Endodermal cell (in vitro differentiated cells): ENCODE measurements around the gene TREX2. TPM values are rescaled to one million over a fixed set of nuclear protein-coding genes. Genes with fewer than 3 reads are reported as not detected.

Experiments used
- DNase-seq: peaks from one replicate; pipeline ENCODE4 v3.0.0-alpha.2; 2017
- H3K27ac ChIP-seq: 2 replicates; pipeline ENCODE4 v1.5.1; 2013; ENCODE audit warnings: mild to moderate bottlenecking, low read depth, low read length, moderate library complexity
- H3K27me3 ChIP-seq: 2 replicates; pipeline ENCODE4 v1.6.1; 2013; ENCODE audit warnings: mild to moderate bottlenecking, low read length, moderate library complexity; ENCODE audit not compliant: insufficient read depth, control insufficient read depth, poor library complexity, severe bottlenecking
- H3K36me3 ChIP-seq: 2 replicates; pipeline ENCODE4 v1.7.0; 2013; ENCODE audit warnings: mild to moderate bottlenecking, low read length, moderate library complexity; ENCODE audit not compliant: control insufficient read depth, insufficient read depth
- H3K4me1 ChIP-seq: one replicate; pipeline ENCODE4 v1.7.0; 2013; ENCODE audit warnings: low read length; ENCODE audit not compliant: control insufficient read depth, insufficient read depth
- H3K4me3 ChIP-seq: 2 replicates; pipeline ENCODE4 v1.5.1; 2013; ENCODE audit warnings: mild to moderate bottlenecking, low read length, moderate library complexity
- H3K9ac ChIP-seq: 2 replicates; pipeline ENCODE4 v1.6.1; 2013; ENCODE audit warnings: mild to moderate bottlenecking, low read length, moderate library complexity; ENCODE audit not compliant: poor library complexity, severe bottlenecking; ENCODE audit errors: extremely low read depth
- H3K9me3 ChIP-seq: 2 replicates; pipeline ENCODE4 v1.6.1; 2013; ENCODE audit warnings: mild to moderate bottlenecking, low read length, moderate library complexity; ENCODE audit not compliant: control insufficient read depth
- H3K27ac Mint-ChIP-seq: 2 replicates; pipeline ENCODE4 v1.8.0; 2020; ENCODE audit warnings: mixed read lengths
- H3K27me3 Mint-ChIP-seq: 2 replicates; pipeline ENCODE4 v1.8.0; 2021; ENCODE audit warnings: mild to moderate bottlenecking, mixed read lengths; ENCODE audit not compliant: insufficient read depth
- H3K36me3 Mint-ChIP-seq: 2 replicates; pipeline ENCODE4 v1.8.0; 2020; ENCODE audit warnings: low read depth, mixed read lengths
- H3K4me1 Mint-ChIP-seq: 2 replicates; pipeline ENCODE4 v1.8.0; 2020; ENCODE audit warnings: mixed read lengths
- H3K4me3 Mint-ChIP-seq: 2 replicates; pipeline ENCODE4 v1.8.0; 2020; ENCODE audit warnings: mild to moderate bottlenecking, moderate library complexity, mixed read lengths
- H3K9me3 Mint-ChIP-seq: 2 replicates; pipeline ENCODE4 v1.8.0; 2020; ENCODE audit warnings: mild to moderate bottlenecking, mixed read lengths
- WGBS, 2 experiments: methylation state at CpG; one replicate each; pipeline versions ENCODE4 v1.1.5 to v1.1.7; 2013; ENCODE audit warnings: missing lambda C conversion rate in 2 of 2, mixed read lengths in 1 of 2; ENCODE audit not compliant: insufficient coverage in 1 of 2, insufficient read length in 1 of 2; 5-methylcytosine and 5-hydroxymethylcytosine counted together
- long read RNA-seq, 4 experiments: library from polyadenylated mRNA in 2 of 4; library from RNA in 1 of 4; library from capped mRNA in 1 of 4; stranded (forward) in 3 of 4; unstranded in 1 of 4; transcript quantifications; one replicate each; pipeline ENCODE4 v2.0.0, GENCODE V29; 2020 to 2021; ENCODE audit warnings: inconsistent platforms in 1 of 4
- polyA plus RNA-seq, 2 experiments: library from polyadenylated mRNA; stranded (reverse); fragments of 50-300 nt; gene quantifications; one replicate each; pipeline ENCODE4 v1.2.3, GENCODE V29; 2013
- total RNA-seq, 2 donors: library from RNA; stranded (reverse); fragmentation: NEBNext Ultra II Directional in 1 of 2; extraction: Animal tissue kit (Norgen Biotek cat#: 25700) in 1 of 2; gene quantifications; 2 replicates in 1 of 2; 3 replicates in 1 of 2; pipeline ENCODE4 v1.2.1, GENCODE V29; 2021
- TF ChIP-seq, protein P1 (sequence below): fragments of 200-600 bp; sonication (generic); conservative IDR thresholded peaks from 2 replicates; pipeline ENCODE4 v1.5.0; 2021; ENCODE audit warnings: antibody characterized with exemption, mild to moderate bottlenecking

Gene TREX2, protein sequence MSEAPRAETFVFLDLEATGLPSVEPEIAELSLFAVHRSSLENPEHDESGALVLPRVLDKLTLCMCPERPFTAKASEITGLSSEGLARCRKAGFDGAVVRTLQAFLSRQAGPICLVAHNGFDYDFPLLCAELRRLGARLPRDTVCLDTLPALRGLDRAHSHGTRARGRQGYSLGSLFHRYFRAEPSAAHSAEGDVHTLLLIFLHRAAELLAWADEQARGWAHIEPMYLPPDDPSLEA
- under 1 TPM; 0.35 to 0.70 TPM for total RNA-seq
- polyA plus RNA-seq (2013, experiment 1 of 2), result not detected
- not detected for polyA plus RNA-seq (2013, experiment 2 of 2)
- long read RNA-seq, experiment 1, partial matches to known transcripts, result 1 of 3 reads
- long read RNA-seq, experiment 1, other reads (novel, unspliced or antisense), result 2 of 3 reads
- long read RNA-seq, experiment 2, partial matches to known transcripts, result 4 of 5 reads
- long read RNA-seq, experiment 2, other reads (novel, unspliced or antisense), result 1 of 5 reads
- long read RNA-seq, experiment 3, partial matches to known transcripts, result 15 of 20 reads
- long read RNA-seq, experiment 3, other reads (novel, unspliced or antisense), result 5 of 20 reads
- long read RNA-seq, experiment 4, partial matches to known transcripts, result 2 of 5 reads
- long read RNA-seq, experiment 4, other reads (novel, unspliced or antisense), result 3 of 5 reads

DNA sequence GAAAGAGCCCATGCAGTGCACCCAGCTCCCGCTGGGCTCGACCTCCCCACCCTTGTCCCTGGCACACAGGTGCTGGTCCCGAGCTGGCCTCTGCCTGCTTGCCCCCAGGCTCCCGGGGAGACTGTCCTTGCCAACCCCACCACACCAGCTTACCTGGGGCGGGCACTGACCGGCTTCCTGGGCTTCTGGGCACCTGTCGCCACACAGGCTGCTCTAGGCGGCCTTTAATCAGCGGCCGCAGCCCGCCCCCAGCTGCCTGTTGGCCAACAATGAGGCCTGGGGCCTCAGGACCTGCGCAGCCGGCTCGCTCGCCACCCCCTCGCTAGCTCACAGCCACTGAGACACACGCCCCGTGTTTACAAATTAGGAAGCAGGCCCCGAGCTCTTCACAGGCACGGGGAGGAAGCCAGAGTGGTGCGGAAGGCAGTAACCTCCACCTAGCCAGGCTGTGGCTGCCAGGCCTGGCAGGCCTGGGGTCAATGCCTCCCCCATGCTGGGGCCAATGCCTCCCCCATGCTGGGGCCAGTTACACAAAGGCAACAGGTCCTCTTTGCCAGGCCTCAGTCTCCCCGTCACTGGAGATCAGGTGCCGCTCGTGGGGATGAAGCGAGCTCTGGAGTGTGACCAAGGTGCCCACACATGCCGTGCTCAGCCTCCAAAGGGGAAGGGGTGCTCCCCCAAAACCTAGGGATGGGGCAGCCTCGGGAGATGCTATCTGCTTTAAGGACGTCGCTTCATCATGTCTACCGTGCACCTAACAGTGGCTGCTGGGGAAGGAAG, at the start of gene TREX2:
Gene TREX2 (minus strand): TSS at position 201 of the 780 bp plus-strand sequence. CDS start 626 bp downstream, outside the sequence.
- H3K4me3 Mint-ChIP-seq, result no peak within 1 kb of the TSS
- Histone ChIP-seq H3K4me1 (no peaks in the 10 kb centered on the region), H3K4me3 (no peak within 1 kb of the TSS), H3K27me3 (no peaks in the 10 kb centered on the region), H3K9me3 (no peaks in the 10 kb centered on the region), H3K9ac (no peak within 1 kb of the TSS), H3K36me3 (no peaks in the 10 kb centered on the region), H3K27ac (no peak within 1 kb of the TSS)
- H3K9me3 Mint-ChIP-seq, result peaks cover 55% of the 10 kb centered on the region
- no peak within 1 kb of the TSS for H3K27ac Mint-ChIP-seq
- DNase-seq, result no peak
- H3K36me3 Mint-ChIP-seq, result peaks cover 8% of the 10 kb centered on the region
- H3K27me3 Mint-ChIP-seq, result no peaks in the 10 kb centered on the region
- no peaks in the 10 kb centered on the region for H3K4me1 Mint-ChIP-seq
- TF ChIP-seq, protein P1, sequence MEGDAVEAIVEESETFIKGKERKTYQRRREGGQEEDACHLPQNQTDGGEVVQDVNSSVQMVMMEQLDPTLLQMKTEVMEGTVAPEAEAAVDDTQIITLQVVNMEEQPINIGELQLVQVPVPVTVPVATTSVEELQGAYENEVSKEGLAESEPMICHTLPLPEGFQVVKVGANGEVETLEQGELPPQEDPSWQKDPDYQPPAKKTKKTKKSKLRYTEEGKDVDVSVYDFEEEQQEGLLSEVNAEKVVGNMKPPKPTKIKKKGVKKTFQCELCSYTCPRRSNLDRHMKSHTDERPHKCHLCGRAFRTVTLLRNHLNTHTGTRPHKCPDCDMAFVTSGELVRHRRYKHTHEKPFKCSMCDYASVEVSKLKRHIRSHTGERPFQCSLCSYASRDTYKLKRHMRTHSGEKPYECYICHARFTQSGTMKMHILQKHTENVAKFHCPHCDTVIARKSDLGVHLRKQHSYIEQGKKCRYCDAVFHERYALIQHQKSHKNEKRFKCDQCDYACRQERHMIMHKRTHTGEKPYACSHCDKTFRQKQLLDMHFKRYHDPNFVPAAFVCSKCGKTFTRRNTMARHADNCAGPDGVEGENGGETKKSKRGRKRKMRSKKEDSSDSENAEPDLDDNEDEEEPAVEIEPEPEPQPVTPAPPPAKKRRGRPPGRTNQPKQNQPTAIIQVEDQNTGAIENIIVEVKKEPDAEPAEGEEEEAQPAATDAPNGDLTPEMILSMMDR, result no peak
- WGBS, 2 experiments, result 91 to 100% methylated on average over 13 to 30 of the region's 30 CpGs

DNA sequence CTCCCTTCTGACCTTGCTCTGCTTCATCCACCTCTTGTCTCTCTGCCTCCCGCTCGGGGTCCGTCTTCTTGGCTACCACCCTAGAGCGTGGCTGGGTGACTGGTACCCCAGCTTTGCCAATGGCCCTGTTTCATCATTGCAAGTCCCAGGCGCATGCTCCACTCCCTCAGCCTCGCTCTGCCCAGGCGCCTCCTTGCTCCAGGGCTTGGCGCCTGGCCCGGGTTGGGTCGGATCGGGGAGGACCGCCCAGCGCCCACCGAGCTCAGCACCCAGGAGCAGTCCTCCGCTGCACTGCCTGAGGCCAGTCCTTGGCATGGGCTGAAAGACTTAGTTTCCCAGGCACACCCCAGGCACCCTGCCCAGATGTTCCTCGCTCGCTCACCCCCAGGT, 49.5 kb upstream of the TREX2 start:
- Histone ChIP-seq H3K9me3 (no peaks in the 10 kb centered on the region), H3K27ac (no peak overlapping the region), H3K27me3 (no peaks in the 10 kb centered on the region), H3K36me3 (no peaks in the 10 kb centered on the region), H3K4me1 (no peaks in the 10 kb centered on the region), H3K4me3 (no peak overlapping the region), H3K9ac (no peak overlapping the region)
- no peak overlapping the region for H3K27ac Mint-ChIP-seq
- TF ChIP-seq, protein P1, result no peak
- DNase-seq, result no peak
- no peaks in the 10 kb centered on the region for H3K4me1 Mint-ChIP-seq
- 82% methylated on average over 17 of the region's 17 CpGs; no CpG with 5 or more reads in 1 of the 2 experiments for WGBS, 2 experiments
- H3K9me3 Mint-ChIP-seq, result peaks cover 41% of the 10 kb centered on the region
- H3K36me3 Mint-ChIP-seq, result no peaks in the 10 kb centered on the region
- no peak overlapping the region for H3K4me3 Mint-ChIP-seq
- H3K27me3 Mint-ChIP-seq, result no peaks in the 10 kb centered on the region

DNA sequence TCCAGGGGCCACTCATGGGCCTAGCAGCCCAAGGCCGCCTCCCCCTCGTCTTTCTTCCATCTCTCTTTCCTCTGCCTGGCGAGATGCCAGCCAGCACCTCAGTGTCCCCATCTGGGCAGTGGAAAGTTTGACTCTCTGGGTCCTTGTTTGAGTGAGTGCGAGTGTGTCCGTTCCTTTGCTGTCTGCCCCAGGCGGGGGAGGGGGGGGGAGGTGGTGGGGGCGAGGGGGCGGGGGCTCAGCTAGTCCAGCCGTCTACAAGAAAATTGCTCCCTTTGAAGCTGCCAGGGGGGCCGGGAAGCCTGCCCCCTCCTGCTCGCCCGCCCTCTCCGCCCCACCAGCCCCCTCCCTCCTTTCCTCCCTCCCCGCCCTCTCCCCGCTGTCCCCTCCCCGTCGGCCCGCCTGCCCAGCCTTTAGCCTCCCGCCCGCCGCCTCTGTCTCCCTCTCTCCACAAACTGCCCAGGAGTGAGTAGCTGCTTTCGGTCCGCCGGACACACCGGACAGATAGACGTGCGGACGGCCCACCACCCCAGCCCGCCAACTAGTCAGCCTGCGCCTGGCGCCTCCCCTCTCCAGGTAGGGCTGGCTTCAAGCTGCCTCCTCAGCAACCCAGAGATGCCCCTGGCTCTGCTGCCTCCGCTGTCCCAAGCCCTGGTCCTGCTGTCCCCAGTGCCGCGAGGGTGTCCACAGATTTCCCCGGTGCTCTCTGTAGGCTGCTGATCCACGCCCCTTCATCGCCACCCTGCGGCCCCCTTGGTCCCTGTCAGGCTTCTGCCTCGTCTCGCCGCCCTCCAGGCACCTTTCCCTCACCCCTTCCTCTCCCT, 48.9 kb upstream of the TREX2 start, which contains the start of gene BGN:
Gene BGN (plus strand): TSS at position 440 of the 821 bp plus-strand sequence. CDS start 9,652 bp downstream, outside the sequence.
- no peaks in the 10 kb centered on the region for H3K36me3 ChIP-seq
- Mint-ChIP-seq H3K9me3 (peaks cover 44% of the 10 kb centered on the region), H3K36me3 (no peaks in the 10 kb centered on the region), H3K27me3 (no peaks in the 10 kb centered on the region), H3K4me3 (no peak within 1 kb of the TSS), H3K27ac (no peak within 1 kb of the TSS), H3K4me1 (no peaks in the 10 kb centered on the region)
- DNase-seq, result peak; percentile 81
- WGBS, 2 experiments, result 43 to 67% methylated on average over 2 to 28 of the region's 41 CpGs
- TF ChIP-seq, protein P1, result peak; percentile 62
- no peaks in the 10 kb centered on the region for H3K27me3 ChIP-seq
- no peaks in the 10 kb centered on the region for H3K9me3 ChIP-seq
- H3K4me1 ChIP-seq, result no peaks in the 10 kb centered on the region
- no peak within 1 kb of the TSS for H3K27ac ChIP-seq
- H3K9ac ChIP-seq, result no peak within 1 kb of the TSS
- no peak within 1 kb of the TSS for H3K4me3 ChIP-seq
